HFFc6 (cell line): ENCODE results near the gene MARK1. TPM values are rescaled to one million over a fixed set of nuclear protein-coding genes. Genes with fewer than 3 reads are reported as not detected.

ENCODE experiments used
- DNase-seq: peaks from one replicate; pipeline ENCODE4 v3.0.0-alpha.2; 2018
- H3K27ac Mint-ChIP-seq: 2 replicates; pipeline ENCODE4 v1.8.0; 2020; ENCODE audit warnings: mild to moderate bottlenecking, mixed read lengths
- H3K27me3 Mint-ChIP-seq: 2 replicates; pipeline ENCODE4 v1.8.0; 2021; ENCODE audit warnings: mild to moderate bottlenecking, moderate library complexity, mixed read lengths; ENCODE audit not compliant: insufficient read depth
- H3K36me3 Mint-ChIP-seq: 2 replicates; pipeline ENCODE4 v1.8.0; 2021; ENCODE audit warnings: low read depth, mixed read lengths
- H3K4me1 Mint-ChIP-seq: 2 replicates; pipeline ENCODE4 v1.8.0; 2020; ENCODE audit warnings: low read depth, mixed read lengths
- H3K4me3 Mint-ChIP-seq: 2 replicates; pipeline ENCODE4 v1.8.0; 2020; ENCODE audit warnings: mild to moderate bottlenecking, moderate library complexity, mixed read lengths
- H3K9me3 Mint-ChIP-seq: 2 replicates; pipeline ENCODE4 v1.8.0; 2020; ENCODE audit warnings: mild to moderate bottlenecking, mixed read lengths
- CTCF ChIP-seq: fragments of 200-600 bp; sonication (generic); IDR thresholded peaks from 2 replicates; pipeline ENCODE4 v1.5.0; 2021; ENCODE audit warnings: antibody characterized with exemption, mild to moderate bottlenecking
- total RNA-seq, 6 experiments: library from RNA; stranded (reverse); fragmentation: NEBNext Ultra II Directional; extraction: Animal tissue kit (Norgen Biotek cat#: 25700); gene quantifications; 2 replicates in 1 of 6; 3 replicates in 5 of 6; pipeline ENCODE4 v1.2.3, GENCODE V29; 2021

The MARK1 gene
- total RNA-seq, 6 experiments from 2014 or later: not detected

GRCh38 chr1:220696226-220696862 is 168.4 kb downstream of the MARK1 start:
- Mint-ChIP-seq H3K36me3 (no peaks in the 10 kb centered on the region), H3K4me3 (no peak overlapping the region), H3K27me3 (no peaks in the 10 kb centered on the region; the same call in none of the 2 replicates), H3K9me3 (no peaks in the 10 kb centered on the region), H3K4me1 (no peaks in the 10 kb centered on the region; the same call in 1 of the 2 replicates), H3K27ac (no peak overlapping the region)
- DNase-seq: no peak
- TF ChIP-seq CTCF: no peak

- Mint-ChIP-seq H3K4me1 (no peaks in the 10 kb centered on the region; the same call in 1 of the 2 replicates), H3K9me3 (no peaks in the 10 kb centered on the region), H3K27me3 (no peaks in the 10 kb centered on the region; the same call in 1 of the 2 replicates), H3K4me3 (no peak overlapping the region), H3K27ac (no peak overlapping the region), H3K36me3 (no peaks in the 10 kb centered on the region)
- no peak for TF ChIP-seq CTCF
- no peak for DNase-seq
Measured at GRCh38 chr1:220696863-220697231, 168.9 kb downstream of the MARK1 start.

GRCh38 chr1:220697326-220697725 is 169.4 kb downstream of the MARK1 start:
- no peak for DNase-seq
- no peaks in the 10 kb centered on the region; the same call in 1 of the 2 replicates for H3K27me3 Mint-ChIP-seq
- no peak for TF ChIP-seq CTCF
- peaks cover 4% of the 10 kb centered on the region; the same call in 1 of the 2 replicates for H3K4me1 Mint-ChIP-seq
- H3K36me3 Mint-ChIP-seq: no peaks in the 10 kb centered on the region
- H3K27ac Mint-ChIP-seq: no peak overlapping the region
- no peaks in the 10 kb centered on the region for H3K9me3 Mint-ChIP-seq
- H3K4me3 Mint-ChIP-seq: no peak overlapping the region

- no peak for TF ChIP-seq CTCF
- DNase-seq: no peak
- H3K36me3 Mint-ChIP-seq: no peaks in the 10 kb centered on the region
- no peak overlapping the region for H3K4me3 Mint-ChIP-seq
- no peaks in the 10 kb centered on the region for H3K9me3 Mint-ChIP-seq
- no peak overlapping the region for H3K27ac Mint-ChIP-seq
- H3K27me3 Mint-ChIP-seq: no peaks in the 10 kb centered on the region; the same call in 1 of the 2 replicates
- H3K4me1 Mint-ChIP-seq: peaks cover 6% of the 10 kb centered on the region; the same call in 1 of the 2 replicates
Measured at GRCh38 chr1:220698607-220699016, 170.7 kb downstream of the MARK1 start.

- peaks cover 6% of the 10 kb centered on the region; the same call in 1 of the 2 replicates for H3K4me1 Mint-ChIP-seq
- H3K9me3 Mint-ChIP-seq: no peaks in the 10 kb centered on the region
- H3K36me3 Mint-ChIP-seq: no peaks in the 10 kb centered on the region
- no peak overlapping the region for H3K4me3 Mint-ChIP-seq
- DNase-seq: no peak
- no peak overlapping the region for H3K27ac Mint-ChIP-seq
- H3K27me3 Mint-ChIP-seq: no peaks in the 10 kb centered on the region; the same call in 1 of the 2 replicates
- no peak for TF ChIP-seq CTCF
Measured at GRCh38 chr1:220699044-220699443, 171.1 kb downstream of the MARK1 start.
